Cardiac muscle cell (in vitro differentiated cells and primary cell): Measurements from ENCODE around the gene NPIPB6. TPM values are rescaled to one million over a fixed set of nuclear protein-coding genes. Genes with fewer than 3 reads are reported as not detected.
"Not testable (repeated sequence)": the region's sequence is repeated elsewhere in the genome, so short reads cannot be mapped to it uniquely, and the experiment has no call there.

ENCODE experiments used
- DNase-seq, 2 donors: peaks; one replicate each; pipeline versions ENCODE4 v3.0.0 to v3.0.0-alpha.2; 2010 to 2017; ENCODE audit warnings: low read depth in 1 of 2, low spot score in 1 of 2
- H3K27ac ChIP-seq: fragments of 200-600 bp; sonication (generic); 2 replicates; pipeline ENCODE4 v1.5.1; 2016
- H3K27me3 ChIP-seq: fragments of 200-600 bp; sonication (generic); 2 replicates; pipeline ENCODE4 v1.6.0; 2016; ENCODE audit warnings: control low read depth
- H3K36me3 ChIP-seq: fragments of 200-600 bp; sonication (generic); 2 replicates; pipeline ENCODE4 v1.5.1; 2016; ENCODE audit warnings: control low read depth
- H3K4me1 ChIP-seq: fragments of 200-600 bp; sonication (generic); 2 replicates; pipeline ENCODE4 v1.8.1; 2017; ENCODE audit warnings: low read depth, mild to moderate bottlenecking, mixed run types
- H3K4me3 ChIP-seq: fragments of 200-600 bp; sonication (generic); 2 replicates; pipeline ENCODE4 v1.5.1; 2016; ENCODE audit warnings: mild to moderate bottlenecking
- H3K9me3 ChIP-seq: fragments of 200-600 bp; sonication (generic); 2 replicates; pipeline ENCODE4 v1.5.1; 2017; ENCODE audit warnings: low read depth, mild to moderate bottlenecking, control low read depth
- polyA plus RNA-seq: library from polyadenylated mRNA; unstranded; fragments of >200 nt; fragmentation: Nextera tagmentation; extraction: Ambion mirVana; gene quantifications from 2 replicates; pipeline ENCODE4 v1.2.1, GENCODE V29; 2016
- total RNA-seq: library from RNA; depleted of rRNA; stranded (reverse); fragments of >200 nt; gene quantifications from 2 replicates; pipeline ENCODE4 v1.2.3, GENCODE V29; 2016

The NPIPB6 gene
- total RNA-seq (1.1 and 4.9 TPM in 2 replicates), polyA plus RNA-seq (3.2 and 3.6 TPM in 2 replicates)

DNA sequence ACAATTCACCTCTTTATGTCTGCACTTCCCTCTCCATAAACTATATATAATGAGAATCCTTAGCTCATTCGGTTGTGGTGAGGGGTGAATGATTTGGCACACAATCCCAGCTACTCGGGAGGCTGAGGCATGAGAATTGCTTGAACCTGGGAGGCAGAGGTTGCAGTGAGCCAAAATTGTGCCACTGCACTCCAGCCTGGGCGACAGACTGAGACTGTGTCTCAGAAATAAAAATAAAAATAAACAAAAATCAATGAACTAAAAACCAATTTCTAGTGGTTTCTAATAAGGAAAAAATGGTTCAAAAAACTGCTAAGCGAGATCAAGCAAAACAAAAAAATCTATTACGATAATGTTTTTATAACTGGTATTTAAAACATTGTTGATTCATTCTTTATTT, at the start of gene NPIPB6:
Gene NPIPB6, minus strand, starts transcription at position 101 of the 400 bp plus-strand sequence. CDS start 686 bp downstream, outside the sequence.
- not testable (repeated sequence) for H3K4me1 ChIP-seq, H3K4me3 ChIP-seq, DNase-seq, H3K36me3 ChIP-seq, H3K9me3 ChIP-seq, H3K27ac ChIP-seq, H3K27me3 ChIP-seq

DNA sequence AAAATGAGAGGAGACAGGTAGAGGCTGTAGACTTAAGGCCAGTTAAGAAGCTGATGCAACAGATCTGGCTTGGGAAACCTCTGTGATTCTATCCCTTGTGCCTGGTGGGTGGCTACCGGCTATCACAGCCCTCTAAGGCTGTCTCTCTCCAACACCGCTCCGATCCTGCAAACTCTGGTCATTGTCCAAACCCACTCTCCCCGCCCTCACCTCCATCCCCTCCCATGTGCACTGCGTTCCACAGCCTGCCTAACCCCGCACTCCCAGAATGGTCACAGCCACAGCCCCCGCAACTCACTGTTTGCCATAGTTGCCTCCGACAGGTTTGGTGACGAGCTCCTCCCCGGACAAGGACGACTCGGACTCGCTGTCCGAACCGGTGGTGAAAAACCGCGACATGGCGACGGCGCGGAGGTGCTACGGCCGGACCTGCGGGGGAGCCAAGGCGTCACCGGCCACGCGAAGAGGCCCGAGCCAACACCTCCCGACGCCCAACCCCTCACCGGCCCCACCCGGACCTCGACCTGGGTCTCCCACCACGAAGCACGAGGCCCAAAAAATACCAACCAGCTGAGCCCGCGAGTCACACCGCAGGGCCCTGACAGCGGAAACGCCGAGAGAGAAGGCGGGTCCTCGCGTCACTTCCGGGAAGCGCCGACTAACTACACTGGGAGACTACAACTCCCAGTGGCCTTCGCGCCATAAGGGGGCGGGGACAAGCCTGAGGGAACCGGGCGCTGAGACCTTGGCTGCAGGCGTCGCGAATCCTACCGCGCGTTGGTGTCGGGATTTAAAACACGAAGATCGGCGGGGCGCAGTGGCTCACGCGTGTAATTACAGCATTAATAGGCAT, 40.1 kb upstream of the NPIPB6 start, which contains the start of gene EIF3CL:
Gene EIF3CL, minus strand, starts transcription at position 622 of the 853 bp plus-strand sequence. Its CDS starts 223 bp downstream, at position 399.
- not testable (repeated sequence) for H3K9me3 ChIP-seq, H3K27me3 ChIP-seq, H3K36me3 ChIP-seq, H3K27ac ChIP-seq, DNase-seq, H3K4me1 ChIP-seq
- peak within 1 kb of the TSS; percentile 16 for H3K4me3 ChIP-seq

DNA sequence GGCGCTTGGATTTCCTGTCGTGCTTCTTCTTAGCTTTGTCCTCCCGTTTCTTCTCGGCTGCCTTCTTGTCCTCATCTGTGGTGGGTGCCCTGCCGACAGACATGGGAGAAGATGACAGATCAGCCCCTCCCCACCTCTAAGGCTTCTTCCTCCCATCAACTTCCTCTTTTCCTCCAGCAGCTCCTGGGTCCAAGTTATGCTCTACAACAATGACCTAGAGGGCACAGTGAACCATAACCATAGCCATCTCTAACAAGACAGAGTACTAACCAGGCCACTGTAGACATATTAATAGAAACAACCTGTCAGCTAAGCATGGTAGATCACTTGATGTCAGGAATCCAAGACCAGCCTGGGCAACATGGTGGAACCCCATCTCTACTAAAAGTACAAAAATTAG, 28.7 kb upstream of the NPIPB6 start:
- H3K9me3 ChIP-seq, H3K4me3 ChIP-seq, H3K27ac ChIP-seq, H3K36me3 ChIP-seq, H3K27me3 ChIP-seq, H3K4me1 ChIP-seq, DNase-seq: not testable (repeated sequence)

GRCh38 chr16:28382177-28382867, 19.0 kb upstream of the NPIPB6 start:
- not testable (repeated sequence) for H3K27ac ChIP-seq, H3K36me3 ChIP-seq, H3K4me1 ChIP-seq, DNase-seq, H3K27me3 ChIP-seq, H3K4me3 ChIP-seq, H3K9me3 ChIP-seq

GRCh38 chr16:28377822-28378221, 14.5 kb upstream of the NPIPB6 start:
- DNase-seq, H3K4me3 ChIP-seq, H3K36me3 ChIP-seq, H3K27me3 ChIP-seq, H3K27ac ChIP-seq, H3K9me3 ChIP-seq, H3K4me1 ChIP-seq: not testable (repeated sequence)

DNA sequence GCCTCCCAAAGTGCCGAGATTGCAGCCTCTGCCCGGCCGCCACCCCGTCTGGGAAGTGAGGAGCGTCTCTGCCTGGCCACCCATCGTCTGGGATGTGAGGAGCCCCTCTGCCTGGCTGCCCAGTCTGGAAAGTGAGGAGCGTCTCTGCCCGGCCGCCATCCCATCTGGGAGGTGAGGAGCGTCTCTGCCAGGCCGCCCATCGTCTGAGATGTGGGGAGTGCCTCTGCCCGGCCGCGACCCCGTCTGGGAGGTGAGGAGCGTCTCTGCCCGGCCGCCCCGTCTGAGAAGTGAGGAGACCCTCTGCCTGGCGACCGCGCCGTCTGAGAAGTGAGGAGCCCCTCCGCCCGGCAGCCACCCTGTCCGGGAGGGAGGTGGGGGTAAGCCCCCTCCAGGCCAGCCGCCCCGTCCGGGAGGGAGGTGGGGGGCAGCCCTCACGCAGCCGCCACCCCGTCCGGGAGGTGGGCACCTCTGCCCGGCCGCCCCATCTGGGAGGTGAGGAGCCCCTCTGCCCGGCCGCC, 13.9 kb upstream of the NPIPB6 start:
- not testable (repeated sequence) for H3K27ac ChIP-seq, H3K4me1 ChIP-seq, DNase-seq, H3K4me3 ChIP-seq, H3K36me3 ChIP-seq, H3K9me3 ChIP-seq, H3K27me3 ChIP-seq

- H3K4me1 ChIP-seq, H3K4me3 ChIP-seq, H3K36me3 ChIP-seq, H3K9me3 ChIP-seq, DNase-seq, H3K27me3 ChIP-seq, H3K27ac ChIP-seq: not testable (repeated sequence)
These were observed 11.8 kb upstream of the NPIPB6 start for GRCh38 chr16:28375115-28375514.

- H3K36me3 ChIP-seq, H3K4me1 ChIP-seq, DNase-seq, H3K9me3 ChIP-seq, H3K27ac ChIP-seq, H3K27me3 ChIP-seq, H3K4me3 ChIP-seq: not testable (repeated sequence)
These were observed 11.0 kb upstream of the NPIPB6 start for GRCh38 chr16:28374281-28374680.

DNA sequence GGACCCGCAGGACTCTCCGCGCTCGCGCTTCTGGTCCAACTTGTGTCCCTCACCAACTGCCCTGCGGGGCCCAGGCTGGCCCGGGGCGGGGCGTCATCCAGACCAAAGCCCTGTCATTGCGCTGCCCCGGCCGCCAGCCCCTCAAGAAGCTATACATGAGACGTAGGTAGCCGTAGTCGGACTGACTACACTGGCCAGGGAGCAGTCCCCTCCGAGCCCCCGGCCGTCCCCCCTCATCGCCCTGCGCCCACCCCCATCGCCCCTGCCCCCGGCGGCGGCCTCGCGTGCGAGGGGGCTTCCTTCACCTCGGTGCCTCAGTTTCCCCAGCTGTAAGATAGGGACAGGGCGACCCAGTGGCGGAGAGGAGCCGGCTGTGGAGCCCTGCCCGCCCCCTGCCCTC, 4.6 kb upstream of the NPIPB6 start:
- not testable (repeated sequence) for H3K4me3 ChIP-seq, DNase-seq, H3K9me3 ChIP-seq, H3K4me1 ChIP-seq, H3K27ac ChIP-seq, H3K36me3 ChIP-seq, H3K27me3 ChIP-seq

GRCh38 chr16:28364268-28365173, 1.2 kb upstream of the NPIPB6 start:
- H3K27ac ChIP-seq, H3K27me3 ChIP-seq, H3K4me3 ChIP-seq, DNase-seq, H3K4me1 ChIP-seq, H3K36me3 ChIP-seq, H3K9me3 ChIP-seq: not testable (repeated sequence)

DNA sequence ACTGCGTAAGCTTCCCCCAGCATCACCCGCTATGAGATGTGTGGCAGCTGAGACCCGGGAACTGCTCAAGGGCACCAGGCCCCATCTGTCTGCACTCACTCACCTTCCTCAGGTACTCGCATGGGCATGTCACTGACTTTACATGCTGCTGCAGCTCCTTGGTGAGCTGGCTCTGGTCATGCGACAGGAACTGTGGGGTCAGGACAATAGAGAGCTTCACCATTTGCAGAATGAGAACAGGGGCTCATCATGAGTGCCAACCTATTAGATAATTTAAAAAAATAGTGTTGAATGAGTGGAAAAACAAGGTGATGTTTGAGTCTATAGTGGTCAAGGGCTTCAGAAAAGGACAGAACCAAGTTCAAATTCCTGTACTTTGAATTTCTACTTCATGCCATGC, 708 bp downstream of the NPIPB6 start:
- not testable (repeated sequence) for H3K9me3 ChIP-seq, H3K27me3 ChIP-seq, H3K27ac ChIP-seq, H3K4me1 ChIP-seq, H3K36me3 ChIP-seq, DNase-seq, H3K4me3 ChIP-seq

DNA sequence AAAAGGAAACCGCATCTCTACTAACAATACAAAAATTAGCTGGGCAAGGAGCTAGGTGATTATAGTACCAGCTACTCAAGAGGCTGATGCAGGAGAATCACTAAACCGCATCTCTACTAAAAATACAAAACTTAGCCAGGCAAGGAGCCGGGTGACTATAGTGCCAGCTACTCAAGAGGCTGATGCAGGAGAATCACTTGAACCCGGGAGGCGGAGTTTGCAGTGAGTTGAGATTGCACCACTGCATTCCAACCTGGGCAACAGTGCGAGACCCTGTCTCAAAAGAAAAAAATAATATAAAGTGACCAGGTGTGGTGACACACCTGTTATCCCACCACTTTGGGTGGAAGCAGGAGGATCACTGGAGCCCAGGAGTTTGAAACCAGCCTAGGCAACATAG, 25.1 kb downstream of the NPIPB6 start:
- H3K36me3 ChIP-seq, H3K27ac ChIP-seq, H3K27me3 ChIP-seq, H3K4me3 ChIP-seq, H3K9me3 ChIP-seq, DNase-seq, H3K4me1 ChIP-seq: not testable (repeated sequence)

DNA sequence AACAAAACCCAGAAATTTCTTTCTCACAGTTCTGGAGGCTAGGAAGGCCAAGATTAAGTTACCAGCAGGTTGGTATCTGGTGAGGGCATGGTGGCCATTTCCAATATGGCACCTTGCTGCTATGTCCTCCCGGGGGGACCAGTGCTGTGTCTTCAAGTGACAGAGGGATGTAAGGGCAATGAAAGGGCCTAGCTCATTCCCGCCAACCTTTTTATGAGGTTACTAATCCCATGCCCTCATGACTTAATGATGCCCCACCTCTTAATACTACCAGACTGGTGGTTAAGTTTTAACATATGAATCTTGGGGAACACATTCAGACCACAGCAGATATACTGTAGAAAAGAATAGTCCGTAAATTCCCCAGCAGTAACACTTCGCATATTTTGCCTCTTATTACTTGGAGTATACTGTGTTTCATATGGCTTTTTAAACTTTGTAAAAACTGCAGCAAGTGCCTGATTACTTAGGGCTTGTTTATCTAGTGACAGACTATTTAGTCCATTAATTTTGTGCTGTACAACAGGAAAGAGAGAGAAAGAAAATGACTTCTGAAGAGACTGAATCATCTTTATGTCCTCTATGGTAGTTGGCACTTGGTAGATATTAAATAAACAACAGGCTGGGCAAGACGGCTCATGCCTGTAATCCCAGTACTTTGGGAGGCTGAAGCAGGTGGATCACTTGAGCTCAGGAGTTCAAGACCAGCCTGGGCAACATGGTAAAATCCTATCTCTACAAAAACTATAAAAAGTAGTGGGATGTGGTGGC, 26.2 kb downstream of the NPIPB6 start:
- H3K4me1 ChIP-seq, DNase-seq, H3K27me3 ChIP-seq, H3K9me3 ChIP-seq, H3K36me3 ChIP-seq, H3K4me3 ChIP-seq, H3K27ac ChIP-seq: not testable (repeated sequence)
